Erythroblast (primary cell): ENCODE data around the gene TMEM161A.

Experiments
- GATA1 ChIP-seq: IDR thresholded peaks from 2 replicates; pipeline ENCODE4 v1.6.1; 2011; ENCODE audit warnings: low read depth, mild to moderate bottlenecking, control low read depth, low read length, moderate library complexity
- POLR2A ChIP-seq: IDR thresholded peaks from 2 replicates; pipeline ENCODE4 v1.6.1; 2011; ENCODE audit warnings: mild to moderate bottlenecking, low read length

- TF ChIP-seq POLR2A (no peak), GATA1 (no peak)
Observed at GRCh38 chr19:19176950-19177349, 38.7 kb upstream of the TMEM161A start.
